ENCODE data around the gene RNF121. TPM values are rescaled to one million over a fixed set of nuclear protein-coding genes. Genes with fewer than 3 reads are reported as not detected.
A peak's percentile ranks its signal among the peaks of the same experiment; 100 is the strongest.
"Not testable (repeated sequence)": the region's sequence is repeated elsewhere in the genome, so short reads cannot be mapped to it uniquely, and the experiment has no call there.

RNF121 gene
- total RNA-seq = 26.9 and 36.4 TPM in 2 replicates

DNA sequence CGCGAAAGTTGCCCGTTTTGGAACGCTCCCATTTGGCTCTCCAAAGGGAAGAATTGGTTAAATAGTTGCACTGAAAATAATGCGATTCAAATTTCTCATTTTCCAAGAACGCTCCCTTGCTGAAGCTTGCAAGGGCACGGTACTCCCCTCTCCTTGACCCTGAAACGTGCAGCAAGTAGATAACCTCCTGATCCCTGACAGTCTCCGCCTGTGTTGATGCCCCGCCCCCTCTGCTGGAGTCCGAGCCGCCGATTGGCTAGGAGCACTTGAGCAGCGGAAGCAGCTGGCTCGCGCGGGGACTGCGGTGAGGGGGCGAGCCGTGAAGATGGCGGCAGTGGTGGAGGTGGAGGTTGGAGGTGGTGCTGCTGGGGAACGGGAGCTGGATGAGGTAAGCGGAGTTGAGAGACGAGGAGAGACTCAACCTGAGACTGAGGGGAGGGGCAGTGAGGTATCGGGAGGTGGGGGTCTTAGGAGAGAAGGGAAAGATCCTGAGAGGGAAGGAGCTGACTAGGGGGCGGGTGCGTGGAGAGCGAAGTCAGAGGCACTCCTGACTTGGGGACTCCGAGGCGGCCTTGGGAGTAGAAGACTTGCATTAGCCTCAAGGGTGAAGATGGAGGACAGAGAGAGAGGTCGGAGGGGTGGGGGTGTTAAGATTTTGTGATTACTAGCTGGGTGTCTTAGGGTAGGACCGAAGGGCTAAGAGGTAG is at the start of gene RNF121:
RNF121 (plus strand) TSS at position 310 of the 707 bp plus-strand sequence; CDS start at position 326, 16 bp downstream.
- DNase-seq = peak; percentile 98

DNA sequence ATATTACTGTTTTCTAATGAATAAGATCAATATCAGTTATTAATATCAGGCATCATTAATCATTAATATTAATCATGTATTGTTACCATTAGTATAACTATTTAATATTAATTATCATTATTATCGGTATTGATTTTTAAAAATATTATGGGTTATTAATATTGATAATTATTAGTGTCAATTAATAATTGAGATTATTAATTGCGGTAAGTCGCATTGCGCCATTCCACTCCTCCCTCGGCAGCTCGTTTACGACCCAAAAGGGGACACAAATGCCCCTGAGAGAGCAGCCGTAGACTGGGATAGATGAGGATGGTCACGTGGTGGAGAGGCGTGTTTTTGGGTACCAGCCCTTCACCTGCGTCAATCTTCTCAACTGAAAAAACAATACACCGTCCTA is 43.0 kb upstream of the RNF121 start:
- DNase-seq = not testable (repeated sequence)

DNA sequence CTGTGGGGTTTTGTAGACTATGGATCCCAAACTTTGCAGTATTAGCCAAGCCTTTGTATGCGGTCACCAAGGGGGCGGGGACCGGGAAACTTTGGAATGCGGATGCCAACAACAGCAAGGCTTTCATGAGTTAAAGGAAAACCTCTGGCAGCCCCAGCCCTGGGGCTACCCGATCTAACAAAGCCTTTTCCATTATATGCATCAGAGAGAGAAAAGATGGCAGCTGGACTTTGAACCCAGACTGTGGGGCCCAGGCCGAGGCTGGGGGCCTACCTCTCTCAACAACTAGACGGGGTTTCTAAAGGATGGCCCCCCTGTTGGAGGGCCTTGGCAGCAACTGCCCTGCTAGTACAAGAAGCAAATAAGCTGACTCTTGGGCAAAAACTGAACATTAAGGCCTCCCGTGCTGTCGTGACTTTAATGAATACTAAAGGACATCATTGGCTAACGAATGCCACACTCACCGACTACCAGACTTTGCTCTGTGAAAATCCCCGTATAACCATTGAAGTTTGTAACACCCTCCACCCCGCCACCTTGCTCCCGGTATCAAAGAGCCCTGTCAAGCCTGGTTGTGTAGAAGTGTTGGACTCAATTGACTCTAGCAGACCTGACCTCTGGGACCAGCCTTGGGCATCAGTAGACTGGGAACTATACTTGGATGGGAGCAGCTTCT is 40.4 kb upstream of the RNF121 start:
- DNase-seq = not testable (repeated sequence)

DNA sequence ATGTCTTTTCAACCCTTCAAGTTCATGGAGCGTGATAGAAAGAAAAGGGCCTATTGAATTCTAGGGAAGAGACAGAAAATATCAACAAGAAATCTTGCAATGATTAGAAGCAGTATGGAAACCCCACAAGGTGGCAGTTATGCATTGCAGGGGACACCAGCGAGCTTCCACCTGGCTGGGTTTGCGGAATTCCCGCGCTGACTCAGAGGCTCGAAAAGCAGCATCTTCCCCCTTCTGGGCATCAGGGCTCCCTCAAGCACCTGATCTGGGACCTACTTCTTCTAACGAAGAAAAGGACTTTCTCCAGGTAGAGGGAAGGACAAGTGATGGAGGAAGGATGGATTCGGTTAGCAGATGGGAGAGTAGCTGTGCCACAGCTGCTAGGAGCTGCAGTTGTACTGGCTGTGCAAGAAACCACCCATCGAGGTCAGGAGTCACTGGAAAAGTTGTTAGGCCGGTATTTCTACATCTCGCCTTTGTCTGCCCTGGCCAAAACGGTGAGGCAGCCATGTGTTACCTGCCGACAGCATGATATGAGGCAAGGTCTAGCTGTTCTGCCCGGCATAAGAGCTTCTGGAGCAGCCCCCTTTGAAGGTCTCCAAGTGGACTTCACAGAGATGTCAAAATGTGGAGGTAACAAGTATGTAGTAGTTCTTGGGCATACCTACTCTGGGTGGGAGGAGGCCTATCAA is 39.5 kb upstream of the RNF121 start:
- DNase-seq = not testable (repeated sequence)

DNA sequence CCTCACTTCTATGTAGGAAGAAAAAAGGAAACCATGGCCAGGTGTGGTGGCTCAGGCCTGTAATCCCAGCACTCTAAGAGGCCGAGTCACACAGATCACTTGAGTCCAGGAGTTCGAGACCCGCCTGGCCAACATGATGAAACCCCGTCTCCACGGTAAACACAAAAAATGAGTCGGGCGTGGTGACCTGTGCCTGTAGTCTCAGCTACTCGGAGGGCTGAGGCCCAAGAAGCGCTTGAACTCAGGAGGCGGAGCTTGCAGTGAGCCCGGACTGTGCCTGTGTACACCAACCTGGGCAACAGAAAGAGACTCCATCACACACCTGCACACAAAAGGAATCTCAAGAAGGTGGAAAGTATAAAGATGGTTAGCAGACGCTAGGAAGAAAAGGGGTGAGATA is 32.9 kb upstream of the RNF121 start:
- DNase-seq = no peak

DNA sequence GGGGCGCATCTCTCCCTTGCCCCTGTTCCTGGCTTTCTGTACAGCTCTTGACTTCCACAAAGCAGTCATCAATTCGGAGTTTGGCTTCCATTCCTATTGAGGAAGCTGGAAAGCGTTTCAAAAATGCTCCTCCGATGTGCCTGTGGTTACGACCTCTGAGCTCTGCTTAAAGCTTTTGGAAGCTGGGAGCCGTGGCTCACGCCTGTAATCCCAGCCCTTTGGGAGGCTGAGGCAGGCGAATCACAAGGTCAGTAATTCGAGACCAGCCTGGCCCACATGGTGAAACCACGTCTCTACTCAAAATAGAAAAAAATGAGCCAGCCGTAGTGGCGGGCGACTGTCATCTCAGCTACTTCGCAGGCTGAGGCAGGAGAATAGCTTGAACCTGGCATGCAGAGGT is 27.7 kb upstream of the RNF121 start:
- DNase-seq = not testable (repeated sequence)

DNA sequence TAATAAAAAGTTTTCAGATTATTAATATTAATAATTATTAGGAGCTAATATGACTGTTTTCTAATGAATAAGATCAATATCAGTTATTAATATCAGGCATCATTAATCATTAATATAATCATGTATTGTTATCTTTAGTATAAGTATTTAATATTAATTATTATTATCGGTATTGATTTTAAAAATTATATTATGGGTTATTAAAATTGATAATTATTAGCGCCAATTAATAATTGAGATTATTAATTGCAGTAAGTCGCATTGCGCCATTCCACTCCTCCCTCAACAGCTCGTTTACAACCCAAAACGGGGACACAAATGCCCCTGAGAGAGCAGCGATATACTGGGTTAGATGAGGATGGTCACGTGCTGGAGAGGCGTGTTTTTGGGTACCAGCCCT is 20.6 kb upstream of the RNF121 start:
- DNase-seq = no peak

DNA sequence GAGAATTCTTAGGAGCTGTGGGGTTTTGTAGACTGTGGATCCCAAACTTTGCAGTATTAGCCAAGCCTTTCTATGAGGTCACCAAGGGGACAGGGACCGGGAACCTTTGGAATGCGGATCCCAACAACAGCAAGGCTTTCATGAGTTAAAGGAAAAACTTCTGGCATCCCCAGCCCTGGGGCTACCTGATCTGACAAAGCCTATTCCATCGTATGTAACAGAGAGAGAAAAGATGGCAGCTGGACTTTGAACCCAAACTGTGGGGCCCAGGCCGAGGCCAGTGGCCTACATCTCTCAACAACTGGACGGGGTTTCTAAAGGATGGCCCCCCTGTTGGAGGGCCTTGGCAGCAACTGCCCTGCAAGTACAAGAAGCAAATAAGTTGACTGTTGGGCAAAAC is 18.1 kb upstream of the RNF121 start:
- not testable (repeated sequence) for DNase-seq

DNA sequence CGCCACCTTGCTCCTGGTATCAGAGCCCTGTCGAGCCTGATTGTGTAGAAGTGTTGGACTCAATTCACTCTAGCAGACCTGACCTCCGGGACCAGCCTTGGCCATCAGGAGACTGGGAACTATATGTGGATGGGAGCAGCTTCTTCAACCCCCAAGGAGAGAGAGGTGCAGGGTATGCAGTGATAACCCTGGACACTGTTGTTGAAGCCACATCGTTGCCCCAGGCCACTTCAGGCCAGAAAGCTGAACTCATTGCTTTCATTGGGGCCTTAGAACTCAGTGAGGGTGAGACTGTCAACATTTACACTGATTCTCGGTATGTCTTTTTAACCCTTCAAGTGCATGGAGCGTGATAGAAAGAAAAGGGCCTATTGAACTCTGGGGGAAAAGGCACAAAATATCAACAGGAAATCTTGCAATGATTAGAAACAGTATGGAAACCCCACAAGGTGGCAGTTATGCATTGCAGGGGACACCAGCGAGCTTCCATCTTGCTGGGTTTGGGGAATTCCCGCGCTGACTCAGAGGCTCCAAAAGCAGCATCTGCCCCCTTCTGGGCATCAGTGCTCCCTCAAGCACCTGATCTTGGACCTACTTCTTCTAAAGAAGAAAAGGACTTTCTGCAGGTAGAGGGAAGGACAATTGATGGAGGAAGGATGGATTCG is 17.4 kb upstream of the RNF121 start:
- DNase-seq = not testable (repeated sequence)

DNA sequence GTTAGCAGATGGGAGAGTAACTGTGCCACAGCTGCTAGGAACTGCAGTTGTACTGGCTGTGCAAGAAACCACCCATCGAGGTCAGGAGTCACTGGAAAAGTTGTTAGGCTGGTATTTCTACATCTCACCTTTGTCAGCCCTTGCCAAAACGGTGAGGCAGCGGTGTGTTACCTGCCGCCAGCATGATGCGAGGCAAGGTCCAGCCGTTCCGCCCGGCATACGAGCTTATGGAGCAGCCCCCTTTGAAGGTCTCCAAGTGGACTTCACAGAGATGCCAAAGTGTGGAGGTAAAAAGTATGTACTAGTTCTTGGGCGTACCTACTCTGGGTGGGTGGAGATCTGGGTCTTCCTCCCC is 16.9 kb upstream of the RNF121 start:
- DNase-seq = not testable (repeated sequence)

DNA sequence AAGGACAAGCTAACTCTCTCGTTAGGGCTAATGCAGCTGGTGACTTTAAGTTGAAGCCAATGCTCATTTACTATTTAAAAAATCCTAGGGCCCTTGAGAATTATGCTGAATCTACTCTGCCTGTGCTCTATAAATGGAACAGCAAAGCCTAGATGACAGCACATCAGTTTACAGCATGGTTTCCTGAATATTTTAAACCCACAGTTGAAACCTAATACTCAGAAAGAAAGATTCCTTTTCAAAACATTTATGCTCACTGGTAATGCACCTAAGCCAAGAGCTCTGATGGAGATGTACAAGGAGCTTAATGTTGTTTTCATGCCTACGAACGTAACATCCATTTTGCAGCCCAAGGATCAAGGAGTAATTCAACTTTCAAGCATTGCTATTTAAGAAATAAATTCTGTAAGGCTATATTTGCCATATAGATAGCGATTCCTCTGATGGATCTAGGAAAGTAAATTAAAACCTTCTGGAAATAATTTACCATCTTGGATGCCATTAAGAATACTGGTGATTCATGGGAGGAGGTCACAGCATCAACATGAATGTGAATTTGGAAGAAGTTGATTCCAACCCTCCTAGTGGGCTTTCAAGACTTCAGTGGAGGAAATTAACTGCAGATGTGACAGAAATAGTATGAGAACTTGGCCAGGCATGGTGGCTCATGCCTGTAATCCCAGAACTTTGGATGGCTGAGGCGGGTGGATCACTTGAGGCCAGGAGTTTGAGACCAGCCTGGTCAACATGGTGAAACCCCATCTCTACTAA is 14.9 kb upstream of the RNF121 start:
- DNase-seq = no peak

DNA sequence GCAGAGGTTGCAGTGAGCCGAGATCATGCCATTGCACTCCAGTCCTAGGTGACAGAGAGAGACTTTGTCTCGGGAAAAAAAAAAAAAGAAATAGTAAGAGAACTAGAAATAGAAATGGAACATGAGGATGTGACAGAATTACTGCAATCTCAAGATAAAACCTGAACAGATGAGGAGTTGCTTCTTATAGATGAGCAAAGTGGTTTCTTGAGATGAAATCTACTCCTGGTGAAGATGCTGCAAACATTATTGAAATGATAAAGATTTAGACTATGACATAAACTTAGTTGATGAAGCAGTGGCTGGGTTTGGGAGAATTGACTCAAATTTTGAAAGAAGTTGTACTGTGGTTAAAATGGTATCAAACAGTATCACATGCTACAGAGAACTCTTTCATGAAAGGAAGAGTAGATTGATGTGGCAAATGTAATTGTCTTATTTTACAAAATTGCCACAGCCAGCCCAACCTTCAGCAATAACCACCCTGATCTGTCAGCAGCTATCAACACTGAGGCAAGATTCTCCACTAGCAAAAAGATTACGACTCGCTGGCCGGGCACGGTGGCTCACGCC is 14.1 kb upstream of the RNF121 start:
- DNase-seq = no peak

DNA sequence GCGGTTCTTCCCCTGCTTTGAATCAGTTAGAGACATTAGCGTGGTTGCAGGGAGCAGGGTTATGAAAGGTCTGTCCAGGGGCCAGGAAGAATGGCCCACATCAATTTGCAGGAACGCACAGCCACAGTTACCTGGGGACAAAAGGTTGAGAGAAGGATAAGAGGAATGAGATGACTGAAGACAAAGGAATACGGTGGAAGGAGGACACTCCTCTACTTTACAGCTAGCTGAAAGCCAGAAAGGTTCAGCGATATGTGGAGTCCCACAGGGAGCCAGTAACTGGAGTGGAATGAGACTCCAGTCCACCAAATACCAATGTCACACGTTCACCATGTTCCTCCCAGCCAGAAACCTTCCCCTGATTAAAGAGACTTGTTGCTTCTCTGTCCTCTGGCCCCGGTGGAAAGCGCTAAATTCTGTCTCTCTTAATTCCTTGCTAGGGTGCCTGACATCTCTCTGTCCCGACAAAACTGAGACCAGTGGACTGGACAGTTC is 11.2 kb upstream of the RNF121 start:
- no peak for DNase-seq

DNA sequence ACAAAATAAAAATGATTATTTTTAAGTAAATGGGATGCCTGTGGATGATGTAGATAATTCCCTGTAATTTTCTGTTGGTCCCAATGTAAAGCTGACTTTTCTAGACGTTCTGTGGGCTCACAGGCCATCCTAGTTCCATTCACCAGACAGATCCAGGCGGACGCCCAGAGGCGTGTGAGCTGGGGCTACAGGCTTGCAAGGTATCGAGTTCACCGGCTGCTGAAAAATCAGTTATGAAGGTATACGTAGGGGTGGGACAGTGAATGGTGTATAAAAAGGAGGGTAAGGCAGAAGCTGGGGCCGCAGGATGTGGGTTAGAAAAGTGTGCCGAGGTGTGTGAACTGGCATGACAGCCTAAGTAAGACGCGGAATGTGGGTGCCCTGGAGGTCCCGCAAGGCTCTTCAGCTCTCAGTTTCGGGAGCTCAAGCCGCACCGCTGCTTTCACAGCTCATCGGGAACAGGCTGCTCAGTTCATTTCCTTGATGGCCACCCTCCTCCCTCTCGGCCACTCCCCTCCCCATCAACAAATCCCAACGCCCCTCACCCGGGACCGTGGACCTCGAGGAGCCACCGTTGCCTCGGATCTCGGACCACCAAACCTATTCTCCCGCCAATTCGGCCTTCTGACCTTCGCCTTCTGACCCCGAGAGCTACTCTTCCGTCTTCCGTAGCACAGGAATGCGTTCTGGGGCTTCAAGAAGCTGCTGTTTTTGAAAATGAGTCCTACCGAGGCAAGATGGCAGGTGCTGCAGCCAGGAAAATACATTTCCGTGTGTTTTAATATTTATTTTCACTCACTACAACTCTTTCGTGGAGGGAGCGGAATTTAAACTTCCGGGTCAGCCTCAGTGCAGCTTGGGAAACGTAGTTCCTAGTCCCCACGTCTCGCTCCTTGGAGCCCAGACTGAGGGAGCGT is 768 bp upstream of the RNF121 start, which contains the start of gene XNDC1N:
XNDC1N (minus strand) TSS at position 775 of the 917 bp plus-strand sequence. CDS start 5,241 bp downstream, outside the sequence.
- DNase-seq = peak; percentile 91

DNA sequence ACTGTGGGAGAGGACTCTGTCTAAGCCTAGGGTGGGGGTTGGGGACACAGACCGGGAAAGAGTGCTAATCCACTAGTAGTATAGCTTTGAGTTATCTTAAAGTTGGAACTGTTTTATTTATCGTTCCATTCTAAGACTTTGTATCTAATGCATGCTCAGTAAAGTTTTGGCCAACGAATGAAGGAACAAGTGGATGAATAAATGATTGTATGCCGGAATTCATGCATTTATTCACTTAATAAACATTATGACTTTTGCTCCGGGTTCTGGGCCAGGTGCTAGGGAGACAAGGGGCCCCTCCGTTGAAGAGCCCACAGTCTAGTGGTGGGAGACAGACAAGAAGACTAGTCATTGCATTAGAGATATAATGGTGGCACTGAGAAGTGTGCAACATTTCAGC is 645 bp downstream of the RNF121 start:
- DNase-seq = no peak

DNA sequence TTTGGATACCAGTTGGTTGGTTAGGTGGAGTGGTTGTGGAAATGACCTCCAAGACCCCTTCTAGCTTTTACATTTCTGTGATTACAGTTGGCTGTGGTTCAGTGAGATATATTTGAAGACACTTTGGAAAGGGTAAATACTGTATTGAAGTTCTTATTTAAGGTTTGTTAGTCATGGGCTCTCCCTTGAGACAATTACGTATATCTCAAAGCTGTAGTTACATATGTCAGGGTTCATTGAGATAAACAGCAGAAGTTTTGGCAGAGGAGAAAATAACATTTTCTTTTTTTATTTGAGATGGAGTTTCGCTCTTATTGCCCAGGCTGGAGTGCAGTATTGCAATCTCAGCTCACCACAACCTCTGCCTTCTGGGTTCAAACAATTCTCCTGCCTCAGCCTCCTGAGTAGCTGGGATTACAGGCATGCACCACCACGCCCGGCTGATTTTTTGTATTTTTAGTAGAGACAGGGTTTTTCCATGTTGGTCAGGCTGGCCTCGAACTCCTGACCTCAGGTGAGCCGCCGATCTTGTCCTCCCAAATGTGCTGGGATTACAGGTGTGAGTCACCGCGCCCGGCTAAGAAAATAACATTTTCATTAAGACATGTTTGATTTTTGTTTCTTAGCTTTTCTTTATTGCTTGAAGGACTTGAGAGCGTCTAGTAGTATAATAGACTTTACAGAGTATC is 1.9 kb downstream of the RNF121 start:
- no peak for DNase-seq

DNA sequence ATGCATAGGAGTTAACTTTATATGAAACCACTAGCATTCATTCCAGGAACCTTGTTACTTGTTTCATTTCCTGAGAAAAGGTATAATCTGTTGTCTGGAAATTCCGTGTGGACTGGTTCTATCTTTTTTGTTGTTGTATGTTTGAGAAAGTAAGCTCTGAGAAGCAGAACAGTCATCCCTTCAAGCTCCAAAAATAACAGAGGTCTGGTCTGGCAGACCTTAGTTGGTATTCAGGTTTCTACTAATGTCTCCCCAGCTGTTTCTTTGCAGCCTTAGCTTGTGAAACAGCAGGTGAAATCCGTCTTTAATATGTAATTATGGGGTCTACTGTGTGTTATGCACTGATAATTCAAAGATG is 2.4 kb downstream of the RNF121 start:
- DNase-seq = no peak

DNA sequence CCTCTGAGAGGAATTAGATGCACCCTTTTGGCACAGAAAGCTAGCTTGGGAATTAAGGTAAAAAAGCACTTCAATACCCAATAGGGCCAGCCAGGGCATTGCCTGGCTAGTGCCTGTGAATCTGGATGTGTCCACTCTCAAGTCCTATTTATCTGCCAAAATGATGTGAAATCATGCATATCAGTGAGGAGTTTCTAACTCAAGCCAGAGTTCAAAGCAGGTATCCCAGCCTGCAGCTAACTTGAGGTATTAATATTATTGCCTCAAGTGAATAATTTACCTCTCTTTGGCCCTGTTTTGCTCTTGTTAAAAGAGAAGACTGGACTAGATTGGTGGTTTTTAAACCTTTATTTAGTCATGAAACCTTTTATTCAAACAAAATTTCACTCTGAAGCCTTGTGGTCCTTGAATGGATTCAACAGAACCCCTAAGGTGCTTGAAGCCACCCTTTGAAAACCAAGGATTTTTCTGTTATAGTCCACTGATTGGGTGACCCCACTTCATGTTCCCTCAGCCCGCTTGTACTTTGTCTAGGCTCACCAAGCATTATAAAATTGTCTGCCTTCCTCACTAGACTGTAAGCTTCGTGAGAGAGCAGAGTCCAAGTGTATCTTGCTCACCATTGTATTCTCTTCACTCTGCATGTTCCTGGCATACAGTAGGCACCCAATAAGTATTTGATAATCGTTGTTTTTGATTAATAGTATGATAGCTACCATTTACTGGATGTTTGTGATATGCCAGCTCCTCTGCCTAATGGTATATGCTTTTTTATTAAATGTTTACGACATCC is 4.5 kb downstream of the RNF121 start:
- no peak for DNase-seq

DNA sequence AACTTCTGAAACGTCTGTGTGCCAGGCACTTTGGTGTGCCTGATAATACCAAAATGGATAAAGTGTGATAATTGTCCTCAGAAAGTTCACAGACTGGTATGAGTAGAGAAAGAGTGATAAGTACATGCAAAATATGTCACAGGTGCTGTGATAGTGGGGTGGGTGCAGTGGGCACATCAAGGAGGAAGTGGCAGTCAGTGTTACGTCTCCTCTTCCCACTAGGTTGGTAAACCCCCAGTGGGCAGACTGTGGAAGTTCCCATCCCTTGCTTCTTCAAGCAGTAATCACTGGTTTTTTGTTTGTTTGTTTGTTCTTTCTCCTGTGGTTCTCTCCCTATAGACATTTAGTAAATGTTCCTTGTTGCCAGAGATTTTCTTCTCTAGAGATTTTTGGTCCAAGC is 5.4 kb downstream of the RNF121 start:
- peak; percentile 24 for DNase-seq

All from dermis blood vessel endothelial cell (primary cell).